ENCODE results near the gene SPTB.

Gene SPTB

GRCh38 chr14:64704143-64704742, 175.5 kb downstream of the SPTB start, which contains the start of gene PLEKHG3:
Gene PLEKHG3, plus strand, starts transcription at chr14:64704424. Its CDS starts 23,208 bp downstream, at chr14:64727632.
- FAIRE-seq, result no peak
- DNase-seq (ENCODE audit: insufficient read length, low spot score), result no peak
- TF ChIP-seq PAX5 (IDR thresholded peaks at IDR 0.05; ENCODE audit: insufficient read depth, low read length, severe bottlenecking), result no peak
- TF ChIP-seq POLR2A (IDR thresholded peaks at IDR 0.05; ENCODE audit: low read depth, low read length), result no peak
- no peak for TF ChIP-seq POU2F2 (IDR thresholded peaks at IDR 0.05; ENCODE audit: low read depth, low read length)
- TF ChIP-seq TAF1 (IDR thresholded peaks at IDR 0.05; ENCODE audit: low read depth, low read length), result no peak
- TF ChIP-seq POLR2AphosphoS5 (IDR thresholded peaks at IDR 0.05; ENCODE audit: low read depth, low read length), result no peak
- TF ChIP-seq SPI1 (IDR thresholded peaks at IDR 0.05; ENCODE audit: low read depth, low read length), result no peak

GRCh38 chr14:64703395-64704142, 176.1 kb downstream of the SPTB start:
- DNase-seq (ENCODE audit: insufficient read length, low spot score) (no peak), FAIRE-seq (no peak)
- no peak for TF ChIP-seq SPI1 (IDR thresholded peaks at IDR 0.05; ENCODE audit: low read depth, low read length)
- no peak for TF ChIP-seq POLR2AphosphoS5 (IDR thresholded peaks at IDR 0.05; ENCODE audit: low read depth, low read length)
- TF ChIP-seq PAX5 (IDR thresholded peaks at IDR 0.05; ENCODE audit: insufficient read depth, low read length, severe bottlenecking), result no peak
- TF ChIP-seq POU2F2 (IDR thresholded peaks at IDR 0.05; ENCODE audit: low read depth, low read length), result no peak
- no peak for TF ChIP-seq POLR2A (IDR thresholded peaks at IDR 0.05; ENCODE audit: low read depth, low read length)
- no peak for TF ChIP-seq TAF1 (IDR thresholded peaks at IDR 0.05; ENCODE audit: low read depth, low read length)

GRCh38 chr14:64702493-64703394, 177.0 kb downstream of the SPTB start:
- no peak for DNase-seq (ENCODE audit: insufficient read length, low spot score)
- TF ChIP-seq SPI1 (IDR thresholded peaks at IDR 0.05; ENCODE audit: low read depth, low read length), result no peak
- no peak for TF ChIP-seq POLR2AphosphoS5 (IDR thresholded peaks at IDR 0.05; ENCODE audit: low read depth, low read length)
- FAIRE-seq, result no peak

GRCh38 chr14:64701660-64702059, 178.0 kb downstream of the SPTB start:
- TF ChIP-seq SPI1 (IDR thresholded peaks at IDR 0.05; ENCODE audit: low read depth, low read length) (no peak), PAX5 (IDR thresholded peaks at IDR 0.05; ENCODE audit: insufficient read depth, low read length, severe bottlenecking) (no peak), POLR2A (IDR thresholded peaks at IDR 0.05; ENCODE audit: low read depth, low read length) (no peak), POU2F2 (IDR thresholded peaks at IDR 0.05; ENCODE audit: low read depth, low read length) (no peak), TAF1 (IDR thresholded peaks at IDR 0.05; ENCODE audit: low read depth, low read length) (no peak), POLR2AphosphoS5 (IDR thresholded peaks at IDR 0.05; ENCODE audit: low read depth, low read length) (no peak)
- FAIRE-seq (no peak), DNase-seq (ENCODE audit: insufficient read length, low spot score) (no peak)

GRCh38 chr14:64700894-64701293, 178.8 kb downstream of the SPTB start:
- no peak for DNase-seq (ENCODE audit: insufficient read length, low spot score)
- FAIRE-seq, result no peak
- TF ChIP-seq POLR2A (IDR thresholded peaks at IDR 0.05; ENCODE audit: low read depth, low read length) (no peak), SPI1 (IDR thresholded peaks at IDR 0.05; ENCODE audit: low read depth, low read length) (no peak), POU2F2 (IDR thresholded peaks at IDR 0.05; ENCODE audit: low read depth, low read length) (no peak), POLR2AphosphoS5 (IDR thresholded peaks at IDR 0.05; ENCODE audit: low read depth, low read length) (no peak), PAX5 (IDR thresholded peaks at IDR 0.05; ENCODE audit: insufficient read depth, low read length, severe bottlenecking) (no peak), TAF1 (IDR thresholded peaks at IDR 0.05; ENCODE audit: low read depth, low read length) (no peak)

- FAIRE-seq (no peak), DNase-seq (ENCODE audit: insufficient read length, low spot score) (no peak)
- TF ChIP-seq POLR2AphosphoS5 (IDR thresholded peaks at IDR 0.05; ENCODE audit: low read depth, low read length), result no peak
- TF ChIP-seq TAF1 (IDR thresholded peaks at IDR 0.05; ENCODE audit: low read depth, low read length), result no peak
- TF ChIP-seq SPI1 (IDR thresholded peaks at IDR 0.05; ENCODE audit: low read depth, low read length), result no peak
Observed at GRCh38 chr14:64700290-64700689, 179.4 kb downstream of the SPTB start.

GRCh38 chr14:64698903-64699302, 180.8 kb downstream of the SPTB start:
- DNase-seq (ENCODE audit: insufficient read length, low spot score), result no peak
- no peak for FAIRE-seq

GRCh38 chr14:64696355-64696857, 183.3 kb downstream of the SPTB start:
- DNase-seq (ENCODE audit: insufficient read length, low spot score) (no peak), FAIRE-seq (no peak)
- TF ChIP-seq POU2F2 (IDR thresholded peaks at IDR 0.05; ENCODE audit: low read depth, low read length), result no peak
- no peak for TF ChIP-seq POLR2AphosphoS5 (IDR thresholded peaks at IDR 0.05; ENCODE audit: low read depth, low read length)
- no peak for TF ChIP-seq POLR2A (IDR thresholded peaks at IDR 0.05; ENCODE audit: low read depth, low read length)
- no peak for TF ChIP-seq TAF1 (IDR thresholded peaks at IDR 0.05; ENCODE audit: low read depth, low read length)
- TF ChIP-seq PAX5 (IDR thresholded peaks at IDR 0.05; ENCODE audit: insufficient read depth, low read length, severe bottlenecking), result no peak
- no peak for TF ChIP-seq SPI1 (IDR thresholded peaks at IDR 0.05; ENCODE audit: low read depth, low read length)

More at GRCh38 chr14:64698903-64699302, 180.8 kb downstream of the SPTB start:
- TF ChIP-seq SPI1 (IDR thresholded peaks at IDR 0.05; ENCODE audit: low read depth, low read length), result no peak
- no peak for TF ChIP-seq TAF1 (IDR thresholded peaks at IDR 0.05; ENCODE audit: low read depth, low read length)
- TF ChIP-seq POU2F2 (IDR thresholded peaks at IDR 0.05; ENCODE audit: low read depth, low read length), result no peak
- TF ChIP-seq POLR2A (IDR thresholded peaks at IDR 0.05; ENCODE audit: low read depth, low read length), result no peak
- TF ChIP-seq PAX5 (IDR thresholded peaks at IDR 0.05; ENCODE audit: insufficient read depth, low read length, severe bottlenecking), result no peak
- no peak for TF ChIP-seq POLR2AphosphoS5 (IDR thresholded peaks at IDR 0.05; ENCODE audit: low read depth, low read length)
